HFFc6 (cell line): ENCODE data around the gene C1orf21. TPM values are rescaled to one million over a fixed set of nuclear protein-coding genes. Genes with fewer than 3 reads are reported as not detected.

Source experiments
- DNase-seq: peaks from one replicate; pipeline ENCODE4 v3.0.0-alpha.2; 2018
- H3K27ac Mint-ChIP-seq: 2 replicates; pipeline ENCODE4 v1.8.0; 2020; ENCODE audit warnings: mild to moderate bottlenecking, mixed read lengths
- H3K27me3 Mint-ChIP-seq: 2 replicates; pipeline ENCODE4 v1.8.0; 2021; ENCODE audit warnings: mild to moderate bottlenecking, moderate library complexity, mixed read lengths; ENCODE audit not compliant: insufficient read depth
- H3K36me3 Mint-ChIP-seq: 2 replicates; pipeline ENCODE4 v1.8.0; 2021; ENCODE audit warnings: low read depth, mixed read lengths
- H3K4me1 Mint-ChIP-seq: 2 replicates; pipeline ENCODE4 v1.8.0; 2020; ENCODE audit warnings: low read depth, mixed read lengths
- H3K4me3 Mint-ChIP-seq: 2 replicates; pipeline ENCODE4 v1.8.0; 2020; ENCODE audit warnings: mild to moderate bottlenecking, moderate library complexity, mixed read lengths
- H3K9me3 Mint-ChIP-seq: 2 replicates; pipeline ENCODE4 v1.8.0; 2020; ENCODE audit warnings: mild to moderate bottlenecking, mixed read lengths
- total RNA-seq, 6 experiments: library from RNA; stranded (reverse); fragmentation: NEBNext Ultra II Directional; extraction: Animal tissue kit (Norgen Biotek cat#: 25700); gene quantifications; 2 replicates in 1 of 6; 3 replicates in 5 of 6; pipeline ENCODE4 v1.2.3, GENCODE V29; 2021
- TF ChIP-seq, protein P1 (sequence below): fragments of 200-600 bp; sonication (generic); IDR thresholded peaks from 2 replicates; pipeline ENCODE4 v1.5.0; 2021; ENCODE audit warnings: antibody characterized with exemption, mild to moderate bottlenecking

The C1orf21 gene
- total RNA-seq, 6 experiments from 2014 or later: 4.0 to 10.2 (median 8.5) TPM

DNA sequence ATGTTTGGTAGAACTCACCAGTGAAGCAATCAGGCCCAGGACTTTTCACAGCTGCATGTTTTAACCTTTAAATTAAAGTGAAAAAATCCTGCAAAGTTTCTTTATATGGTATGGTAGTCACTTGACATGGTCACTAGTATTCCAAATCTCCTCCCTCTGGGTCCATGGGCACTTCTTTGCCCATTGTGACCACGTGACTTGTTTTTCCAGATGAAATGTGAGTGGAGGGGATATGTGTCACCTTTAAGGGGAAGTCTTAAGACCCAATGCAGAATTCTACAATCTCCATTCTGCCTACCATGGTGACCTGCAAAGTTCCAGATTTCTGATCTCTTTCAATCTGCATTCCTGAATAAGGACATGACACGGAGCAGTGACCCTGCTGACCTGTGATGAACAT, 152.8 kb downstream of the C1orf21 start:
- no peak overlapping the region for H3K4me3 Mint-ChIP-seq
- H3K27me3 Mint-ChIP-seq: no peaks in the 10 kb centered on the region; the same call in none of the 2 replicates
- H3K36me3 Mint-ChIP-seq: peaks cover 17% of the 10 kb centered on the region
- no peak for DNase-seq
- TF ChIP-seq, protein P1, sequence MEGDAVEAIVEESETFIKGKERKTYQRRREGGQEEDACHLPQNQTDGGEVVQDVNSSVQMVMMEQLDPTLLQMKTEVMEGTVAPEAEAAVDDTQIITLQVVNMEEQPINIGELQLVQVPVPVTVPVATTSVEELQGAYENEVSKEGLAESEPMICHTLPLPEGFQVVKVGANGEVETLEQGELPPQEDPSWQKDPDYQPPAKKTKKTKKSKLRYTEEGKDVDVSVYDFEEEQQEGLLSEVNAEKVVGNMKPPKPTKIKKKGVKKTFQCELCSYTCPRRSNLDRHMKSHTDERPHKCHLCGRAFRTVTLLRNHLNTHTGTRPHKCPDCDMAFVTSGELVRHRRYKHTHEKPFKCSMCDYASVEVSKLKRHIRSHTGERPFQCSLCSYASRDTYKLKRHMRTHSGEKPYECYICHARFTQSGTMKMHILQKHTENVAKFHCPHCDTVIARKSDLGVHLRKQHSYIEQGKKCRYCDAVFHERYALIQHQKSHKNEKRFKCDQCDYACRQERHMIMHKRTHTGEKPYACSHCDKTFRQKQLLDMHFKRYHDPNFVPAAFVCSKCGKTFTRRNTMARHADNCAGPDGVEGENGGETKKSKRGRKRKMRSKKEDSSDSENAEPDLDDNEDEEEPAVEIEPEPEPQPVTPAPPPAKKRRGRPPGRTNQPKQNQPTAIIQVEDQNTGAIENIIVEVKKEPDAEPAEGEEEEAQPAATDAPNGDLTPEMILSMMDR: no peak
- peaks cover 12% of the 10 kb centered on the region; the same call in 1 of the 2 replicates for H3K9me3 Mint-ChIP-seq
- peaks cover 9% of the 10 kb centered on the region for H3K4me1 Mint-ChIP-seq
- no peak overlapping the region for H3K27ac Mint-ChIP-seq

DNA sequence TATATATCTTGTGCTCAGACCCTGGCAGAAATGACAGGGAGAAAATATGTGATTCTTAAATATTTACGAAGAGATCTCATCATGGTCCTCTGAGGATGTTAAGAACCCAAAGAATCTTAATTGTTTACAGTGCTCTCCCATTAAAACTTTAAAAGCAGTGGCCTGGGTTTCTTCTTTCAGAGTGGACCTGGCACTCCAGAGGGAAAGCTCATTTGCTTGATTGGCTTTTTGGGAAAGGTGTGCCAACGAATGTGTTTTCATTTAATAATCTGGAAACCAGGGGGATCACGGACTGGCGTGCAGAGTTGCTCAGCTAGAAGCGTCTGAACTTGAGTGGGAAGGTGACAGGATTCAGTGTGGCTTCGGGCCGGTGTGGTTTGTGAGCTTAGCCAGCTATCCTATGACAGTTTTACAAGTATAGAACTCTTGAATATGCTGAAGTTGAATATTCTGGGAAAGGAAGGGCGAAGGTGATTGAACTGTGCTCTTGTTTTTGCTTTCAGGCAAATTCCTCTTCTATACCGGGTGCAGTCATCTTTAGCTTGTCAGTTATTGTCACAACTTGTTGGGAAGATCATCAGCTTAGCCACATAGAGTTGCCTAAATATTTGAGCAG, 154.8 kb downstream of the C1orf21 start:
- Mint-ChIP-seq H3K9me3 (peaks cover 12% of the 10 kb centered on the region; the same call in 1 of the 2 replicates), H3K27ac (no peak overlapping the region)

GRCh38 chr1:184542291-184542690, 155.5 kb downstream of the C1orf21 start:
- Mint-ChIP-seq H3K4me1 (peaks cover 9% of the 10 kb centered on the region), H3K27me3 (no peaks in the 10 kb centered on the region; the same call in 1 of the 2 replicates), H3K36me3 (peaks cover 17% of the 10 kb centered on the region), H3K4me3 (no peak overlapping the region), H3K9me3 (peaks cover 12% of the 10 kb centered on the region; the same call in 1 of the 2 replicates), H3K27ac (no peak overlapping the region)
- TF ChIP-seq, protein P1: no peak
- no peak for DNase-seq

More for the DNA sequence above, 154.8 kb downstream of the C1orf21 start:
- peaks cover 9% of the 10 kb centered on the region for H3K4me1 Mint-ChIP-seq
- no peaks in the 10 kb centered on the region; the same call in 1 of the 2 replicates for H3K27me3 Mint-ChIP-seq
- no peak overlapping the region for H3K4me3 Mint-ChIP-seq
- TF ChIP-seq, protein P1: no peak
- H3K36me3 Mint-ChIP-seq: peaks cover 17% of the 10 kb centered on the region
- no peak for DNase-seq

DNA sequence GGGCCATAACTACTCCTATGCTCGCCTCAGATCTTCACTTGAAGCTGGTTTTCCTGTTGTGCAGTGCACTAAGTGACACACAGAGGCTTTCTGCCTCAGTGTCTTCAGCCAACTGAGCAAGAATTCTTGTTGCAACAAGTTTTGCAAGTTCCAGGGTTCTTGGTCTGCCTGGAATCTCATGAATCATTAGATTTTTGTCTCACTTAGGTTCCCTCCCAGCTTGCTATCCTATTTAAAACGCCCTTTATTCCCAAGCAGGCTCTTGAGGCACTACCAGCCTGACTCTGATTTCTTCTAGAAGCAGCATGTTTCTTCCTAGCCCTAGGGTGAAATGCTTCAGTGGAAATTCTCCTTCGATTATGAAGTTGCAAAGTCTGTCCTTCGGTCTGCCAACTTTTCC, 158.8 kb downstream of the C1orf21 start:
- Mint-ChIP-seq H3K27me3 (no peaks in the 10 kb centered on the region; the same call in 1 of the 2 replicates), H3K4me3 (no peak overlapping the region), H3K36me3 (no peaks in the 10 kb centered on the region), H3K27ac (no peak overlapping the region; the same call in 1 of the 2 replicates), H3K9me3 (no peaks in the 10 kb centered on the region), H3K4me1 (peaks cover 9% of the 10 kb centered on the region)
- TF ChIP-seq, protein P1: no peak
- peak; percentile 50 for DNase-seq

GRCh38 chr1:184552446-184552845, 165.6 kb downstream of the C1orf21 start:
- Mint-ChIP-seq H3K4me1 (no peaks in the 10 kb centered on the region), H3K9me3 (no peaks in the 10 kb centered on the region)
- no peak for DNase-seq

More at GRCh38 chr1:184552446-184552845, 165.6 kb downstream of the C1orf21 start:
- TF ChIP-seq, protein P1: no peak
- no peak overlapping the region for H3K27ac Mint-ChIP-seq
- no peak overlapping the region for H3K4me3 Mint-ChIP-seq
- H3K36me3 Mint-ChIP-seq: no peaks in the 10 kb centered on the region
- H3K27me3 Mint-ChIP-seq: no peaks in the 10 kb centered on the region
